H1 (cell line): ENCODE data around the gene CBS. TPM values are rescaled to one million over a fixed set of nuclear protein-coding genes. Genes with fewer than 3 reads are reported as not detected.
"Not testable (repeated sequence)": the region's sequence is repeated elsewhere in the genome, so short reads cannot be mapped to it uniquely, and the experiment has no call there.

ENCODE experiments used
- CTCF ChIA-PET: fragments of 300-600 bp; sonication (Branson Sonifier 250); formaldehyde crosslinking; loops from one replicate; lab custom pipeline; 2021; ENCODE audit not compliant: partially characterized antibody; lab: Charles Lee
- POLR2A ChIA-PET: fragments of 300-600 bp; sonication (Branson Sonifier 250); formaldehyde crosslinking; loops from one replicate; lab custom pipeline; 2021; ENCODE audit warnings: inconsistent platforms; ENCODE audit not compliant: partially characterized antibody; lab: Charles Lee
- DNase-seq, 2 experiments: peaks; one replicate each; pipeline versions ENCODE4 v3.0.0 to v3.0.0-alpha.2; 2010 to 2022; ENCODE audit warnings: low spot score in 2 of 2, low read depth in 1 of 2, mixed read lengths in 1 of 2
- FAIRE-seq: peaks from 2 replicates; lab custom pipeline; 2011; peaks lifted over from hg19 to GRCh38; lab: Jason Lieb, UNC
- H2AFZ ChIP-seq: 2 replicates; pipeline ENCODE4 v1.8.1; 2012; ENCODE audit warnings: low read length, inconsistent platforms
- H2AK5ac ChIP-seq: 2 replicates; pipeline ENCODE4 v1.6.1; 2013; ENCODE audit warnings: low read depth, low read length
- H2BK120ac ChIP-seq: replicated peaks from 2 replicates; pipeline ENCODE3; 2013; ENCODE audit warnings: low read depth, low read length, inconsistent platforms
- H2BK12ac ChIP-seq: 2 replicates; pipeline ENCODE4 v1.6.1; 2013; ENCODE audit warnings: low read depth, low read length
- H2BK15ac ChIP-seq: 2 replicates; pipeline ENCODE4 v1.6.1; 2013; ENCODE audit warnings: low read length
- H2BK20ac ChIP-seq: 2 replicates; pipeline ENCODE4 v1.6.1; 2013; ENCODE audit warnings: low read length
- H2BK5ac ChIP-seq: 2 replicates; pipeline ENCODE4 v1.6.1; 2013; ENCODE audit warnings: low read depth, low read length
- H3K14ac ChIP-seq: 2 replicates; pipeline ENCODE4 v1.6.1; 2013; ENCODE audit warnings: inconsistent platforms; ENCODE audit not compliant: insufficient read length
- H3K18ac ChIP-seq: 2 replicates; pipeline ENCODE4 v1.6.1; 2013; ENCODE audit warnings: low read length; ENCODE audit errors: extremely low read depth
- H3K23ac ChIP-seq: 2 replicates; pipeline ENCODE4 v1.6.1; 2013; ENCODE audit warnings: inconsistent platforms; ENCODE audit not compliant: insufficient read length
- H3K23me2 ChIP-seq: 2 replicates; pipeline ENCODE4 v1.6.1; 2013; ENCODE audit warnings: low read depth, low read length
- H3K27ac ChIP-seq: 2 replicates; pipeline ENCODE4 v1.6.1; 2011; ENCODE audit warnings: low read depth, low read length, inconsistent platforms
- H3K27me3 ChIP-seq, 4 experiments: replicated peaks in 1 of 4; 1 replicate in 1 of 4; 2 replicates in 3 of 4; pipeline versions ENCODE4 v1.6.1 to v1.8.1; 2011 to 2013; ENCODE audit warnings: low read length in 3 of 4, mild to moderate bottlenecking in 3 of 4, inconsistent platforms in 2 of 4, mixed read lengths in 2 of 4, moderate library complexity in 1 of 4; ENCODE audit not compliant: control insufficient read depth in 3 of 4, insufficient read depth in 3 of 4; ENCODE audit errors: extremely low read depth in 1 of 4
- H3K36me3 ChIP-seq, 4 experiments: 2 replicates each; pipeline versions ENCODE4 v1.6.1 to v1.8.1; 2011 to 2013; ENCODE audit warnings: mild to moderate bottlenecking in 4 of 4, low read length in 3 of 4, moderate library complexity in 2 of 4, control low read depth in 1 of 4, inconsistent platforms in 1 of 4; ENCODE audit not compliant: insufficient read depth in 4 of 4, control insufficient read depth in 2 of 4
- H3K4ac ChIP-seq: replicated peaks from 2 replicates; pipeline ENCODE3; 2013; ENCODE audit warnings: low read length, low read depth, mixed read lengths, inconsistent platforms; ENCODE audit not compliant: insufficient read length
- H3K4me1 ChIP-seq, 4 experiments: replicated peaks in 1 of 4; 1 replicate in 1 of 4; 2 replicates in 3 of 4; pipeline versions ENCODE4 v1.6.1 to v1.8.1; 2011 to 2013; ENCODE audit warnings: low read length in 3 of 4, inconsistent platforms in 2 of 4, mixed read lengths in 1 of 4; ENCODE audit not compliant: insufficient read depth in 4 of 4, control insufficient read depth in 3 of 4
- H3K4me2 ChIP-seq, 2 experiments: 2 replicates each; pipeline versions ENCODE4 v1.6.1 to v1.8.1; 2011 to 2013; ENCODE audit warnings: low read depth in 2 of 2, low read length in 2 of 2, control low read depth in 1 of 2, inconsistent platforms in 1 of 2, mild to moderate bottlenecking in 1 of 2; ENCODE audit not compliant: insufficient read depth in 1 of 2
- H3K4me3 ChIP-seq, 4 experiments: fragments of 200-600, 300-600 bp in 1 of 4; sonication (generic), shearing (Covaris generic), sonication (Bioruptor Twin) in 1 of 4; 2 replicates each; pipeline versions ENCODE4 v1.5.1 to v1.8.1; 2011 to 2016; ENCODE audit warnings: low read length in 4 of 4, low read depth in 3 of 4, control low read depth in 2 of 4, inconsistent platforms in 2 of 4, mild to moderate bottlenecking in 2 of 4, mixed read lengths in 1 of 4, moderate library complexity in 1 of 4; ENCODE audit not compliant: insufficient read depth in 2 of 4; ENCODE audit errors: extremely low read depth in 1 of 4
- H3K56ac ChIP-seq: replicated peaks from 2 replicates; pipeline ENCODE3; 2013; ENCODE audit warnings: low read depth, mild to moderate bottlenecking, mixed read lengths, low read length, inconsistent platforms; ENCODE audit not compliant: insufficient read length
- H3K79me1 ChIP-seq: 2 replicates; pipeline ENCODE4 v1.6.1; 2013; ENCODE audit warnings: low read depth, low read length, control low read depth
- H3K79me2 ChIP-seq, 2 experiments: 2 replicates each; pipeline versions ENCODE4 v1.6.1 to v1.8.1; 2012 to 2013; ENCODE audit warnings: low read length in 2 of 2, mild to moderate bottlenecking in 2 of 2, inconsistent platforms in 1 of 2; ENCODE audit not compliant: insufficient read depth in 2 of 2, control insufficient read depth in 1 of 2
- H3K9ac ChIP-seq, 4 experiments: replicated peaks in 1 of 4; 1 replicate in 1 of 4; 2 replicates in 3 of 4; pipeline versions ENCODE4 v1.6.1 to v1.8.1; 2011 to 2013; ENCODE audit warnings: low read depth in 3 of 4, low read length in 3 of 4, control low read depth in 2 of 4, mild to moderate bottlenecking in 2 of 4, moderate library complexity in 2 of 4, inconsistent platforms in 1 of 4; ENCODE audit errors: extremely low read depth in 1 of 4
- H3K9me3 ChIP-seq, 2 experiments: 2 replicates each; pipeline versions ENCODE4 v1.6.1 to v1.8.1; 2012 to 2013; ENCODE audit warnings: mild to moderate bottlenecking in 2 of 2, moderate library complexity in 2 of 2, control low read depth in 1 of 2, inconsistent platforms in 1 of 2, low read depth in 1 of 2, low read length in 1 of 2, mixed read lengths in 1 of 2; ENCODE audit not compliant: insufficient read depth in 2 of 2
- H4K20me1 ChIP-seq, 2 experiments: replicated peaks in 1 of 2; 2 replicates each; pipeline versions ENCODE3 to v1.8.1; 2011 to 2013; ENCODE audit warnings: inconsistent platforms in 2 of 2, low read length in 2 of 2, mild to moderate bottlenecking in 1 of 2; ENCODE audit not compliant: insufficient read depth in 2 of 2, control insufficient read depth in 1 of 2
- H4K5ac ChIP-seq: 2 replicates; pipeline ENCODE4 v1.6.1; 2013; ENCODE audit warnings: low read length, low read depth, mixed read lengths, inconsistent platforms; ENCODE audit not compliant: insufficient read length
- H4K8ac ChIP-seq: 2 replicates; pipeline ENCODE4 v1.8.0; 2013; ENCODE audit warnings: mild to moderate bottlenecking, moderate library complexity, low read length, inconsistent platforms; ENCODE audit not compliant: insufficient read depth; ENCODE audit errors: extremely low read depth
- H4K91ac ChIP-seq: replicated peaks from 2 replicates; pipeline ENCODE3; 2013; ENCODE audit warnings: low read length, mixed read lengths, inconsistent platforms; ENCODE audit not compliant: insufficient read length
- WGBS, 2 experiments: shearing (Covaris generic) in 1 of 2; methylation state at CpG; one replicate each; pipeline versions ENCODE4 v1.1.6 to v1.1.7; 2013 to 2015; ENCODE audit warnings: low lambda C conversion rate in 2 of 2, mixed read lengths in 2 of 2, inconsistent platforms in 1 of 2, low coverage in 1 of 2, missing lambda C conversion rate in 1 of 2; ENCODE audit not compliant: insufficient replicate concordance in 2 of 2, insufficient coverage in 1 of 2, insufficient read length in 1 of 2; ENCODE audit errors: extremely low coverage in 1 of 2, missing lambda C conversion rate in 1 of 2; 5-methylcytosine and 5-hydroxymethylcytosine counted together
- polyA plus RNA-seq, 7 experiments: library from polyadenylated mRNA; depleted of rRNA in 3 of 7; stranded (reverse) in 5 of 7; unstranded in 2 of 7; fragments of >200 nt in 5 of 7; fragments of 200-250 nt in 2 of 7; gene quantifications; 1 replicate in 5 of 7; 2 replicates in 1 of 7; 4 replicates in 1 of 7; pipeline versions ENCODE4 v1.2.1 to v1.2.3, GENCODE V29; 2011 to 2013; ENCODE audit warnings: missing spikeins in 2 of 7, mixed read lengths in 2 of 7
- total RNA-seq: library from RNA; stranded (reverse); fragmentation: NEBNext Ultra II Directional; extraction: Animal tissue kit (Norgen Biotek cat#: 25700); gene quantifications from 2 replicates; pipeline ENCODE4 v1.2.1, GENCODE V29; 2021

The CBS gene
- total and polyA plus RNA-seq, 2 of the 8 experiments (the other 6 are each of a cell fraction or from before 2014, with no cell fraction given) = 114 to 455 TPM

DNA sequence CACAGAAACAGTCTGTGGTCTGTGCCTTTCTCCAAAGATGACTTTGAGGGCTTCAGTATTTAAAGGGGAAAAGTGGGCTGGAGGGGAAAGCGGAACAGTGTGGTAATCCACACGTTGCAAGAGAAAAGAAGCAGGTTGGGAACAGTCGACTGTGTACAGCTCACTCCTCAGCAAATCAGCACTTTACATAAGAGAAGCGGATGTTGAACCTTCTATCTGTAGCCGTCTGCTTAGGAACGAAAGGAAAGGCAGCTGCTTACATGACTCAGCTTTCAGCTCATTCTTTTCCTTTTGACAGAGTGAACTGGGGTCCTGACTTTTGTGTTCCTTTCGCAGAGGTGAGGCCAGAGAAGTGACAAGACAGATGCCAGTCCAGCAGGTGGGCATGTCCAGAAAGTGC, 33.4 kb upstream of the CBS start:
- H3K79me1 ChIP-seq, H3K14ac ChIP-seq, H2BK20ac ChIP-seq, H3K27me3 ChIP-seq, FAIRE-seq, H4K5ac ChIP-seq, H2BK5ac ChIP-seq, H2BK120ac ChIP-seq, H3K23ac ChIP-seq, H3K4ac ChIP-seq, H3K9ac ChIP-seq, H3K4me3 ChIP-seq, H2BK12ac ChIP-seq, POLR2A ChIA-PET, CTCF ChIA-PET, H2AK5ac ChIP-seq, H3K9me3 ChIP-seq, H4K91ac ChIP-seq, H3K79me2 ChIP-seq, H3K4me2 ChIP-seq, H3K27ac ChIP-seq, H4K8ac ChIP-seq, H2BK15ac ChIP-seq, H4K20me1 ChIP-seq, H3K23me2 ChIP-seq, H2AFZ ChIP-seq, H3K36me3 ChIP-seq, H3K56ac ChIP-seq, DNase-seq, H3K18ac ChIP-seq, H3K4me1 ChIP-seq: not testable (repeated sequence)
- no CpG with 5 or more reads among the region's 7 CpGs for WGBS, 2 experiments

DNA sequence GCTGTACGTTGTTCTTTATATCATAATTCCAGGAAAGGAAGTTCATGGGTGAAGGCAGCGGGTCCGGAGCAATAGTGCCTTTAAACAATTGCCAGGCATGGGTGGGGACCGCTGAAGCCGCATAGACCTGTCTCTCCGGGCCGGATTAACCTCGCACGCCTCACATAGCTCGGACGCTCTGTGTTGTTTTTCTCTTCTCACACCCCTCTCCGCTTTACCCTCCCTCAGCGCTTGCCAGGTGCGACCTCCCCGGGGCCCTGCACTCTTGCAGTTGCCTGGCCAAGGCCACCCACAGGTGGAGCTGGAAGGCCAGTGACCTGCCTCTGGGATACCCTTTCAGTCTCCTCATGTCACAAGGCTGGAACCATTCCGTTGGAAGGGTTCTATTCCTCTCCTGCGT, 32.5 kb upstream of the CBS start:
- H2AFZ ChIP-seq, DNase-seq, H3K14ac ChIP-seq, H2BK120ac ChIP-seq, H3K23ac ChIP-seq, H3K4me2 ChIP-seq, H4K91ac ChIP-seq, H2BK5ac ChIP-seq, H2AK5ac ChIP-seq, H3K4me3 ChIP-seq, H3K23me2 ChIP-seq, H3K79me2 ChIP-seq, H3K9ac ChIP-seq, H3K4ac ChIP-seq, H3K79me1 ChIP-seq, H2BK15ac ChIP-seq, H4K8ac ChIP-seq, CTCF ChIA-PET, H3K27me3 ChIP-seq, H2BK12ac ChIP-seq, H3K56ac ChIP-seq, H3K4me1 ChIP-seq, H3K27ac ChIP-seq, FAIRE-seq, H4K5ac ChIP-seq, H3K9me3 ChIP-seq, H4K20me1 ChIP-seq, H2BK20ac ChIP-seq, H3K36me3 ChIP-seq, H3K18ac ChIP-seq, POLR2A ChIA-PET: not testable (repeated sequence)
- no CpG with 5 or more reads among the region's 17 CpGs for WGBS, 2 experiments
